ENCODE data around the gene CHRFAM7A.
A peak's percentile ranks its signal among the peaks of the same experiment; 100 is the strongest.
"Not testable (repeated sequence)": the region's sequence is repeated elsewhere in the genome, so short reads cannot be mapped to it uniquely, and the experiment has no call there.

The CHRFAM7A gene

DNA sequence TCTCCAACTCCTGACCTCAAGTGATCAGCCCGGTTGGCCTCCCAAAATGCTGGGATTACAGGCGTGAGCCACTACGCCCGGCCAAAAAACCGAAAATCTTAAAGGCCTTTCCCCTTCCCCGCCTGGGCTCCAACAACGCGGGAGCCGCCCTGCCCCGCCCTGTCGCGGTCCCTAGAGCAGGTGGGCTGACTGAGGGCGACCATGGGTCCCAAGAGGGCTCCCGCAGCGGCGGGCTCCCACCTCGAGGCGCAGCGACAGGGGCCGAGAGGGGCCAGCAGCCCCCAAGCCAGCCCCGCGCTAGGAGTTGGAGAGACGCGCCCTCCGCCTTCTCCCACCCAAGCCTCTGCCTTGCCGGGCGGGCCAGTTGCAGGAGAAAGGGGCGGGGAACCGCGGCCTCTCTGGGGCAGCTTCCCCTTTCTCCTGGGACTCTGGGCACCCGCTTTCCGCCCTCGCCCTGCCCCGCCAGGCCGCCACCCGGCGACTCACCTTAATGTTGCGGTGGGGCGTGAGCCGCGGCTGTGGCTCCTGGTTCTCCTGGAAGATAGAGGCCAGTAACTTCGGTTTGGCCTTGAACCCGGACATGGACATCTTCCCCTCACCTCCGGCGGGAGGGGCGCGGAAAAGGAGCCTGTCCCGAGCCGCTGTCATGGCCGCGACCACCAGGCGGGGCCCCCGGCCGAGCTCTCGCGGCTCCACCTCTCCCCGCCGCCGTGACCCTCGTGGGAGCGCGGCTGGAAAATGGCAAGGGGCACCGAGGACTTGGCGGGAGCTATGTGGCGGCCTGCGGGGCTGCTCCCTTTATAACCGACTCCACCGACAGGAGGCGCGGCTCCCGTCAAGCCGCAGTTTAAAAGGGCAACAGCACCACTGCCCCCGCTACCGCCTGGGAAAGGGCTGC lies at the start of gene CHRFAM7A:
TSS of gene CHRFAM7A (minus strand) at position 775 of the 898 bp plus-strand sequence. CDS start 10,189 bp downstream, outside the sequence.
- not testable (repeated sequence) for DNase-seq

DNA sequence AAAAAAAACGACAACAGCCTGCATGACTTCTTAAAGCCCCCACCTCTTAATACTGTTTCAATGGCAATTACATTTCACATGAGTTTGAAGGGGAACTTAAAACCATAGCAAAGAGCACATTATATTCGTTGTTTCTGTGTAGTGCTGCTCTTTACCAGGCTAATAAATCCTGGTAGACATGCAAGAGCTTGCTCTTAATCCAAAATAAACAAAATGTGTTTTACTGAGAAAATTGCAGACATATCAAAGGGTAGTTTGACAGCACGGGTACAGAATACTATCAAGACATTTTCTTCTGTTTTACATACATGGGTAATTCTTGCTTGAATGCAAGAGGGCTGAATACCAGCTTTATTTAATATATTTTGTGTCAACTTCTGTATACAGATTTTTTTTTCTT lies 45.0 kb upstream of the CHRFAM7A start:
- not testable (repeated sequence) for DNase-seq

DNA sequence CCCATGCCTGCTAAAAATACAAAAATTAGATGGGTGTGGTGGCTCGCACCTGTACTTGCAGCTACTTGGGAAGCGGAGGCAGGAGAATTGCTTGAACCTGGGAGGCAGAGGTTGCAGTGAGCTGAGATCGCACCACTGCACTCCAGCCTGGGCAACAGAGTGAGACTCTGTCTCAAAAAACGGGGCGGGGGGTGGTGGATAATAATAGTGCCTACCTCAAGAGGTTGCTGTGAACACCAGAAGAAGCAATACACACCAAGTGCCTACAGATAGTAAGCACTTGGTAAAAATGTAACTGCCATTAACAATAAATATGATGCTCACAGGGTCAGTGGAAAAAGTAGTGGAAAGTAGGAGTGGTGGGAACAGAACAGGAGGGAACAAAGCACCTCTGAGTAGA lies 42.5 kb upstream of the CHRFAM7A start:
- not testable (repeated sequence) for DNase-seq

DNA sequence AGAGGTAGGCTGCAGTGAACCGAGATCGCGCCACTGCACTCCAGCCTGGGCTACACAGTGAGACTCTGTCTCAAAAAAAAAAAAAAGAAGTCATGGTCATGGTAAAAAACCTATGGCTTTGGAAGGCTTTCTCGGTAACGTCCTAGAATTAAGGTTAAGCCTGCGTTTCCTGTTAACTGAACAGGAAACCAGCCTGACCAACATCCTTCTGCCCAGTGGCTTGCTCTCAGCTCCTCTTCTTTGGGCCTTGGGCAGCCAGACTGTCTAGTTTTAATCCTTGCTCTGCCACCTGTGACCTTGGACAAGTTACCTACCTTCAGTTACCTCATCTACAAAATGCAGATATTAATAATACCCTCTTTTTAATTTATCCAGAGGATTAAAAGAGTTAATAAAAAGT lies 27.4 kb upstream of the CHRFAM7A start:
- DNase-seq = peak; percentile 51

DNA sequence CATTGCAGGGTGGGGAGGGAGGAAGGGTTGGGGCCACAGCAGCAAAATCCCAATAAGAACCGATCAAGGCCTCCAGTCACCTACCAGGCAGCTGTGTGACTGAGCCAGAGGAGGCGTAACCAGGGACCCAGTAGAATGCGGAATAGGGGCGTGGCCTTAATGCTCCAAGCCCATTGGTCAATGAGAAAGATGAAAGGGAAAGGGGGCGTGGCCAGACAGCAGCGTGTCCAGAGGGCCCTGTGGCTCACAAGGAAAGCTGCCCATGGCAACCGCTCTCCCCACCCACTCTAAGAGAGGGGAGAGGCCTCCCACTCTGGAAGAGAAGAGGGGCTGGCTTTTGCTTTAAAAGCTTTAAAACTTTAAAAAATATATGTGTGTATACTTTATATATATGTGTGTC lies 20.8 kb upstream of the CHRFAM7A start, which contains the start of gene GOLGA8R:
TSS of gene GOLGA8R (minus strand) at position 101 of the 400 bp plus-strand sequence. CDS start at position 3, 98 bp downstream.
- DNase-seq = not testable (repeated sequence)

DNA sequence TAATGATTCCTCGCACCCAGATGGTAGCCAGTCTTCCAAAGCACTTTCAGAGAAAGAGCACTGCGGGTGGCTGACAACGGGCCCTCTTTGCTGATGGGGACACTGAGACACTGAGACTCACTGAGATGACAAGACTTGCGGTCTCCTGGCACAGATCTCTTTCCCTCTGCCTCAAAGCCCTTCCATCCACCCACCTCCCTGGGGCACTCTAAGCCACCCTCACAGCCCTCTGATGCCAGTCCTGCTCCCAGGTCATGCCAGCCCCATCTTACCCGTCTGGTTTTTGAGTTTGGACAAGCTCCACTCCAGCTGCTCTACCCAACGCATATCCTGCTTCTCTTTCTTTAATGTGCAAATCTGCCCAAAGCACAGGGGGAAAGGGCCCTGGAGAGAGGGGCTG lies 14.3 kb upstream of the CHRFAM7A start:
- DNase-seq = peak; percentile 0

DNA sequence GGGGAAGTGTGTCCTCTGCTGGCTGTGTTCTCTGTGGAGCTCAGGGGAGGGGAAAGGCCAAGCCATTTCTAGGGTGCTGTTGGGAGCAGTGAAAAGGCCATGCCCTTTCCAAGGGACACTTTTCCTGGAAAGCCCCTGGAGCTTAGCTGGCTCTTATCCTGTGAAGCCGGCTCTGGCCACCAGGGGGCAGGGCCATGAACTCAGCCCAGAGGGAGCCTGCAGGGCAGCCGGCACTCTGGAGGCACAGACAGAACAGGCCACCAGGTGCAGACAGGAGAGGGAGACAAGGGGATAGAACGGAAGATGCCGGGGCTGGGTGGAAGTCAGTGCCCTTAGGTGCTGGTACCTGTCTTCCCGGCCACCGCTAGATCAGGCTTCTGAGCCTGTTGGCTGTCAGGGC lies 5.6 kb upstream of the CHRFAM7A start:
- not testable (repeated sequence) for DNase-seq

DNA sequence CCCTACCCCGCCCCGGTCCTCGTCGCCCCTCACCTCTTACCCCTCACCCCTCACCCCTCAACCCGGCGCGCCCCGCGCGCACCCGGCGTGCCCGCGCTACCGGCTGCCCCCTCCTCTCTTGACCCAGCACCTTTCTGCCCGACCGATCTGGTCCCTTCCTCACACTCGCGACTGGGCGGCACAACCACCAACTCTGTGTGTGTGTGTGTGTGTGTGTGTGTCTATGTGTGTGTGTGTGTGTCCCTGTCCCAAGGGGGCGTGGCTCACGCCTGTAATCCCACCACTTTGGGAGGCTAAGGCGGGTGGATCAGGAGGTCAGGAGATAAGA lies 288 bp upstream of the CHRFAM7A start:
- DNase-seq = not testable (repeated sequence)

DNA sequence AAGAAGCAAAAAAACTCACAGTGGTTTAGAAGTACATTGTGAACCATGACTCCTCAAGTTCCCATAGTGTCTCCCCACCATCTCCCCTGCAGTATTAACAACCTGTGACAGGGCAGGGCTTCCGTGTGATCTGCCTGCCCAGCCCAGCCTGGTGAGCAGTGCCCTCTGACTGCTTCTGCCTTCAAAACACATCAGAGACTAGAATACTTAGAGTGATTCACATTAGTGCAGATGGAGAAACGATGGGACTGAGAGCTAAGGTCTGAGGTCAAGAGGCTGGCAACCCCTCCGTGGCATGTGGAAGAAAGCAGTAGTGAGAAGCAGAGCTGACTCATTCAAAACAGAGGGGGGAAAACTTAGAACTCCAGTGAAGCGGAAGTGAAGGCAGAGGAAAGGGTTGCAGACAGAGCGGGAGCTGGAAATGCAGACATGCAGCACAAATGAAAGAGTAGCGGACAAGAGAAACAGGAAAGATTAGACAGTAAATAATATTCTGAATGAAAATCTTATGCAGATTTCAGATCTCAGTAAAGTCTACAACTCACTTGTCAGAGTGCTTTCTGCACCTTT lies 6.9 kb downstream of the CHRFAM7A start:
- DNase-seq = not testable (repeated sequence)

DNA sequence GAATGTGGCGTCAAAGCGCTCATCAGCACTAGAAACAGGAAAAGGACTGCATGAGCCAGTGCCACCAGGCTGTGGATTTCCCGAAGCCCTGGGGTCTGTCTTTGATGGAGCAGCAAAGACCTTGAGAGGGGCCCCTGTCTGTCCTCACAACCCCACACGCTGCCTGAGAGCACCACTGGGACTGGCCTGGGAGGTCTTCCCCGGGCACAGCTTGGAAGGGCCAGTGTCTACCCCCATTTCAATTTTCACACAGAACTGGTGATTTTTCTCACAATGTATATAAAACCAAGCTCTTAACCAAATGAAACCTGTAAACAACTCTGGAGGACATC lies 16.3 kb downstream of the CHRFAM7A start:
- DNase-seq = not testable (repeated sequence)

DNA sequence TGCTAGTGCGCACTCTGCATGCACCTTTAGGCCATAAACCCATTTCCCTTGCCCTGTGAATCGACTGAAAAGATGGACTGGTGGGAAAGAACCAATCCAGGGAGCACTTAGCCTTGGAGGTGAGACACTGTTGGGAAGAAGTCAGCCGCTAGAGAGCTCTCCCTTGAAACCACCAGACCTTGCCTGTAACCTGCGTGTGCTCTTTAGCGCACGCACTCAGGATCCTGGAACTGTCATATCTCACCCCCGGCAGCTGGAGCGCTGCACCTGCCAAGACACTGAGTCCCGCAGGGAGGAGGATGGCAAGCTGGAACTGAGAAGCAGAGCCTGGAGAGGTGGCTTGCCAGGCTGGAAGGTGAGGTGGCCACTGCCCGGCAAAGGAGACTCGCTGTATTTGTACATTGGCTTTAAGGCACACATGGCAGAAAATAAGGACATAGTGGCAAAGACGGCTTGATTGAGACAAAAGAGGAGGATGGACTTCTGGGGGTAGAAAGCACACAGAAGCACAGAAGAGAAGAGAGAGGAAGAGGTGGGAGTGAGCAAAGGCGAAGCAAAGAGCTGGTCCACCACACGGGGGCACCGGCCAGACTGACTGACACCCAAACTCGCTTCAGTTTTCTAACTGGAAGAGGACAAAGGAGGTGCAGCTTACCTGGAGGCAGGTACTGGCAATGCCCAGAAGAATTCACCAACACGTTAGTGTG lies 16.8 kb downstream of the CHRFAM7A start:
- not testable (repeated sequence) for DNase-seq

DNA sequence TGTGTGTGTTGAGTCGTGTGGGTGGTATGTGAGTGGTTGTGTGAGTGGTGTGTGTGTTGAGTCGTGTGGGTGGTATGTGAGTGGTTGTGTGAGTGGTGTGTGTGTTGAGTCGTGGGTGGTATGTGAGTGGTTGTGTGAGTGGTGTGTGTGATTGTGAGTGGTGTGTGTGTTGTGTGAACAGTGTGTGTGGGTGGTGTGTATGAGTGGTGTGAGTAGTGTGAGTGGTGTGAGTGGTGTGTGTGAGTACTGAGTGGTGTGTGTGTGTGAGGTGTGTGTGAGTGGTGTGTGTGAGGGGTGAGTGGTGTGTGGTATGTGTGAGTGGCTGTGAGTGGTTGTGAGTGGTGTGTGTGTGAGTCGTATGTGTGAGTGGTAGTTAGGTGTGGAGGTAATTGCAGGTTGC lies 17.5 kb downstream of the CHRFAM7A start:
- DNase-seq = not testable (repeated sequence)

DNA sequence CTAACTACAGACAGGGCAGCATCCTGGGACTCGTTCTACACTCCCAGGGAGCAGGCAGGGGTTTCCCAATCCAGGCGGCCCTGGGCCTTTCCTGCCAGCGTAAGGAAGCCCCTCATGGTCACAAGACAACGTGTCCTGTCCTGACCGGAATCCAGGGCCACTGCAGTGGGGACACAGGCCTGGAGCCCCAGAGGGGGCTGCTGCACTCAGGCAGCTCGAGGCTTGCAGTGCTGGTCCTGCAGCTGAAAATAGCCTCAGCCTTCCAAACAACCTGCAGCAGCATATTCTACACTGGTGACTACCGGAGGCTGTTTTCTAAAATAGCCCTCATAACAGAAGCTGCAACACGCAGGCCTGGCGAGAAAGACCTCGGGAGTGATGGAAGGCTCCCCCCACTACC lies 18.5 kb downstream of the CHRFAM7A start:
- DNase-seq = not testable (repeated sequence)

DNA sequence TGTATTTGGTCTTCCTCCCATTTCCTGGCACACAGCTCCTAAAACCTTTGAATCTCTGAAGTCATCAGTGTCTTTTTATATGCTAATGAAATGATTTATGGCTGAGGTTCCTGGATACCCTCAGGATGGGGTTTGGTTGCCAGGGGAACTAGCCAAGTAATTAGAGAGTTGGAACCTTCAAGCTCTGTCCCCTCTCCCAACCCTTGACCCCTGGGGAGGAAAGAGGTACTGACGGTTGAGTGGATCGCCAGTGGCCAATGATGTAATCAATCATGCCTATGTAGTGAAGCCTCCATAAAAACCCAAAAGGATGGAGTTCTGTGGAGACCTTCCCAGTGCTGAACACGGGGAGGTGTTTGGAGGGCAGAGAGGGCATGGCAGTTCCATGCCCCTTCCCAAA lies 25.1 kb downstream of the CHRFAM7A start:
- not testable (repeated sequence) for DNase-seq

DNA sequence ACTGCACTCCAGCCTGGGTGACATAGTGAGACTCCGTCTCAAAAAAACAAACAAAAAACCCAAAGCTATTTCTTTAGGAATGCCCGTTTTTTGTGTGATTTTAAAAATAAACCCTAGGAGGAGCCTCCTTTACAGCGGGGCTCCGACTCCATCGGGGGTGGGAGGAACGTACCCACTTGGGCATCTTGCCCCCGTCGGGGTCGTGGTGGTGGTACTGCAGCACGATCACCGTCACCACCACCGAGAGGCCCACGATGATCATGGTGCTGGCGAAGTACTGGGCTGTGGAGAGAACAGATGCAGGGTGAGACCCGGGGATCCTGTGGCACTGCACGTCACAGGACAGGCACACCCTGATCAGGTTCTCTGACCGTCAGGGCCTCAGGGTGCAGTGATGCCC lies 26.1 kb downstream of the CHRFAM7A start:
- not testable (repeated sequence) for DNase-seq

DNA sequence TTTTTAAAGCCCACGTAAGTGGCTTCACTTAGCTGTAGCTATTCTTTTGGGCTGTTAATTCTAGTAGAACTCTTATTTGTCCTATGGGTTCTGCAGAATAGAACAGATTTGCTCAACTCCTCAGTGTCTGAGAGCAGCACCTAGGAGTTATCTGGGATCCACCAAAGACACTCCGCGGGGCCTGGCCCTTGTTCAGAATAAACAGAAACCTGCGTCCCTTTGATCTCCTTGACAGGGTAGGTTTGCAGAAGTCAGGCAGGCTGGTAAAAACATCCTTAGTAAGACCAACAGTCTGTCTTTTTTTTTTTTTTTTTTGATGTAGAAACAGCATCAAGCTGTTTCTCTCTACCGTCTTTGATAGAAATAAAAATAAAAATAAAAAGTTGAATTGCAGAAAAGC lies 31.9 kb downstream of the CHRFAM7A start:
- not testable (repeated sequence) for DNase-seq

DNA sequence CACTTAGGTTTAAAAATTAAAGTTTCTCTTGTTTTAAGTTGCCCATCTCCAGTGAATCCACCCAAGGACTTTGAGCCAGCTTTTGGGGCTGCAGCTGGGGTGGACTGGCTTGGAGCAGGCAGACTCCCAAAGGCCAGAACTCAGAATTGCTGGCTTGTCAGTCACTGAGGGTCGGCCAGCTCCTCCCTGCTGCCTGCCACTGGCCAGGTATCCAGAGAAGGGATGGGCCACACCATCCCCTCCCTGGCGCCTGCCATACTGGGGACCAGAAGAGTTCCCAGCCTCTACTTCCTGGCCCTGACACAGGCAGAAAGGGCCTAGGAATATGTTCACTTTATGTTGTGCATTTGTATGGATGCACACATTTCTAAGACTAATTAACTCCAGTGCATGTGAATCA lies 32.4 kb downstream of the CHRFAM7A start:
- not testable (repeated sequence) for DNase-seq

DNA sequence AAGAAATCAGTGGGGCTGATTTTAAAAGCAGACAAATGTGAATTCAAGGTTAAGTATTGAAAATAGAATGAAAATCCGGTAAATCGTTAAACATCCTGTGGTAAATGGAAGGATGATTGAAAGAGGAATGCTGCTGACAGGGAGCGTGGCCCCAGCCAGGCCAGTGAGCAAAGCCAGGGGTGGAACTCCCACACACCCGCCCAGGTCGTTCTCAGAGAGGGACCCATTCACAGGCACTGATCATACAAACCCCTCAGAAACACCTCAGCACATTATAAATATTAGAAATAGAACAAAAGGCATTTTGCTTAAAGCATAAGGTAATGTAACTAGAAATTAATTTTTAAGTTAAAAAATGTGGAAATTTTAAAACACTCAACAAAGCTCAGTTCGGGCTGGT lies 38.3 kb downstream of the CHRFAM7A start:
- DNase-seq = not testable (repeated sequence)

DNA sequence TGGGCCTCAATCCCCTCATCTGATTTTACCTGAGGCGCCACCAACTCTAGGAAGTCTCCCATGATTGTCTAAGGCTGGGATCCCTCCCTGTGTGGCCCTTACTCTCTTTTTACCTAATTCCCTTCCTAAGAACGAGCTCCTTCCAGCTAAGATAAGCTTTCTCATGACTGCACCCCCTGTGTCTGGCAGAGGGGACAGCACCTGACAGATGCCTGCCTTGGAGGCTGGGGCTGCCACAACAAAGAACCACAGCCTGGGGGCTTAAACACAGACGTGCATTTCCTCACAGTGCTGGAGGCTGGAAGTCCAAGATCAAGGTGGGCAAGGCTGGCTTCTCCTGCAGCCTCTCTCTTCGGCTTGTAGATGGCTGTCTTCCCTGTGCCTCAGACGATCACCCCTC lies 43.5 kb downstream of the CHRFAM7A start:
- DNase-seq = not testable (repeated sequence)

DNA sequence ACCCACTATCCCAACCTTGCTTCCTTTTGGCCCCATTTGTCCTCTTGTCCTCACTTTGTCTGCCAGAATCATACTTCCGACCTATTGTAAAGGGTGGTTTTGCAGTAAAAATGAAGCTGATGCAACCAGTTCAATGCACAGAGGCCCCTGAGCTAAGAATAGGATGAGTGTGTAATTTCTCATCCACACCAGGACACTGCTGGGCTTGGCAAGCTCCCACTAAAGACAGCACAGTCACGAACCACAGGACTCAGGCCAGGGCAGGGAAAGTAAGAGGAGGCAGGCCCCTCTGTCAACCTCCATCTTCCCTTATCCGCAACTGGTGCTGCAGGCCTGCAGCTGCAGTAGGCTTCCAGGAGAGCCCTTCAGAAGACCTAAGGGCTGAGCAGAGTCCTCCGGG lies 56.8 kb downstream of the CHRFAM7A start:
- DNase-seq = not testable (repeated sequence)

DNA sequence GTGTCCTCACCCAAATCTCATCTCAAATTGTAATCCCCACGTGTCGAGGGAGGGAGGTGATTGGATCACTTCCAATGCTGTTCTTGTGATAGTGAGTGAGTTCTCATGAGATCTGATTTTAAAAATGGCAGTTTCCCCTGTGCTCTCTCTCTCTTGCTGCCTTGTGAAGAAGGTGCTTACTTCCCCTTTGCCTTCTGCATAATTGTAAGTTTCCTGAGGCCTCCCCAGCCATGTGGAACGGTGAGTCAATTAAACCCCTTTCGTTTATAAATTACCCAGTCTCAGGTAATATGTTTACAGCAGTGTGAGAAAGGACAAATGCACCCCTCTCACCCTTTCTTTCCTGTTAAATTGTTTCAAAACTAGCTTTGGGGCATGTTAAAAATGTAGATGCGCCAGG lies 59.2 kb downstream of the CHRFAM7A start:
- not testable (repeated sequence) for DNase-seq

DNA sequence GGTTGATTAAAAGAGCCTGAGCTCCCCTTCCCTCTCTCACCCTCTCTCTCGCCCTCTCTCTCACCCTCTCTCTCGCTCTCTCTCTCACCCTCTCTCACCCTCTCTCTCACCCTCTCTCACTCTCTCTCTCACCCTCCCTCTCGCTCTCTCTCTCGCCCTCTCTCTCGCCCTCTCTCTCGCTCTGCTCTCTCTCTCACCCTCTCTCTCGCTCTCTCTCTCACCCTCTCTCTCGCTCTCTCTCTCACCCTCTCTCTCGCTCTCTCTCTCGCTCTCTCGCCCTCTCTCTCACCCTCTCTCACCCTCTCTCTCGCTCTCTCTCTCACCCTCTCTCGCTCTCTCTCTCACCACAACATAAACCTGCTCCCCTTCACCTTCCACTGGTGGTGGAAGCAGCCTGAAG lies 67.2 kb downstream of the CHRFAM7A start:
- DNase-seq = not testable (repeated sequence)

DNA sequence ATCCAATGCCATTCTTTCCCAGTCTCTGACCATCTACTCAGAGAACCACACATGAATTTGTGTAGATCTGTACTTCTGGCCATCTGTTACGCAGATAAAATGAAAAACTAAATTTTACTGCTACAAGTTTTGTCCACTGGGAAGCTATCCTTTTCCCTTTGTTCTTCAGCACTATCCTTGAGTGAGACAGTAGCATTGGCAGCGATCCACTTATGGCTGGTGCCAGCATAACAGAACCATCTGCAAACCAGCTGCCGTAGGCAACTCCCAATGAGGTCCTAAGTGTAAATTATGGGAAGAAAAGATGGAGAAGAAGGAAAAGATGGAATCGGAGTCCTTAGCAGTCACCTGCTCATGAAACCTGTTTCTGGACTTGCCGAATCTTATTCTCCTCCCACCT lies 72.3 kb downstream of the CHRFAM7A start:
- DNase-seq = not testable (repeated sequence)

DNA sequence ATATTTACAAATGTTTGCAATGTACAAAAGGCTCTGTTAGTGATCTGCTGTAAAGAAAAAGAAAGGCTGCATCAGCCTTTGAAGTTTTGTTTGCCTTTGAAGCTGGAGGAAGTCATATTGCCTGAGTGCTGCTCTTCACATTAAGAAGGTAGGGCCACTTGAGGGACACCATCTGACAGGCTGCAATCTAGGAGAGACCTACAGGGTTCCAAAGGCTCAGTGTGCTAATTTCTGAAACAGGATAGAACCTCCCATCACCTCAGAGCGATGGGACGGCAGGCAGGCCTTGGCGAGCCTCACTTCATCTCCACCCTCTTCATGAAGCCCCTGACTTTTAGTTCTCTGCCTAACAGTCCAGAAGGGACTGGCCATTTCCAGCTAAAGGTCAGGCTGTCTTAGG lies 77.6 kb downstream of the CHRFAM7A start:
- DNase-seq = not testable (repeated sequence)
